PC-3 (cell line): ENCODE measurements around the gene LCLAT1.

Experiments used
- CTCF ChIP-seq: fragments of 300-600 bp; sonication (generic); conservative IDR thresholded peaks from 2 replicates; pipeline ENCODE4 v1.5.1; 2017; ENCODE audit warnings: antibody characterized with exemption, low read depth, mild to moderate bottlenecking, low read length
- EZH2 ChIP-seq: fragments of 300-600 bp; sonication (generic); IDR thresholded peaks from one replicate; pipeline ENCODE4 v1.6.1; 2017; ENCODE audit warnings: antibody characterized with exemption, mild to moderate bottlenecking, low read length; ENCODE audit not compliant: unreplicated experiment
- EZH2phosphoT487 ChIP-seq: fragments of 300-600 bp; sonication (generic); IDR thresholded peaks from 2 replicates; pipeline ENCODE4 v1.6.1; 2018; ENCODE audit warnings: mild to moderate bottlenecking, antibody characterized with exemption, low read length, borderline replicate concordance

- TF ChIP-seq CTCF (no peak), EZH2 (no peak), EZH2phosphoT487 (no peak)
These were observed 36.8 kb upstream of the LCLAT1 start for GRCh38 chr2:30410217-30410616.
